Peyer's patch (tissue), 4 donors: Measurements from ENCODE around the gene TNFRSF1A. TPM values are rescaled to one million over a fixed set of nuclear protein-coding genes. Genes with fewer than 3 reads are reported as not detected.

Experiments used
- DNase-seq, 3 donors: peaks; one replicate each; pipeline ENCODE4 v3.0.0-alpha.2; 2017 to 2019
- H3K27ac ChIP-seq, 4 donors: fragments of 200-600 bp; sonication (generic); one replicate each; pipeline ENCODE4 v1.5.1; 2016 to 2019
- H3K27me3 ChIP-seq, 2 donors: fragments of 200-600 bp; sonication (generic); one replicate each; pipeline ENCODE4 v1.5.1; 2019
- H3K36me3 ChIP-seq, 3 donors: fragments of 200-600 bp; sonication (generic); one replicate each; pipeline ENCODE4 v1.5.1; 2016 to 2019
- H3K4me1 ChIP-seq, 4 donors: fragments of 200-600 bp; sonication (generic); one replicate each; pipeline ENCODE4 v1.5.1; 2016 to 2019
- H3K4me3 ChIP-seq, 4 donors: fragments of 200-600 bp; sonication (generic); 1 replicate in 3 of 4; 2 replicates in 1 of 4; pipeline ENCODE4 v1.5.1; 2016 to 2019; ENCODE audit warnings: mild to moderate bottlenecking in 1 of 4
- H3K9me3 ChIP-seq, 4 donors: fragments of 200-600 bp; sonication (generic); one replicate each; pipeline ENCODE4 v1.5.1; 2016 to 2019; ENCODE audit warnings: mild to moderate bottlenecking in 1 of 4
- CTCF ChIP-seq, 6 experiments: fragments of 450-650 bp in 4 of 6; fragments of 200-600 bp in 2 of 6; sonication (generic) in 1 of 6; IDR thresholded peaks; one replicate each; pipeline ENCODE4 v1.5.1; 2017 to 2019; ENCODE audit warnings: antibody characterized with exemption in 6 of 6, mild to moderate bottlenecking in 3 of 6, moderate library complexity in 1 of 6
- POLR2A ChIP-seq, 2 donors: fragments of 450-650 bp; IDR thresholded peaks; one replicate each; pipeline ENCODE4 v1.5.1; 2017; ENCODE audit warnings: antibody characterized with exemption in 2 of 2, mild to moderate bottlenecking in 2 of 2, moderate library complexity in 2 of 2
- total RNA-seq, 4 donors: library from RNA; depleted of rRNA; stranded (reverse); fragments of >200 nt; gene quantifications; one replicate each; pipeline ENCODE4 v1.1.0, GENCODE V29; 2016

The TNFRSF1A gene
- total RNA-seq, 4 donors from 2014 or later, result 90.8 to 547 (median 393) TPM

- Histone ChIP-seq H3K27me3 (no peaks in the 10 kb centered on the region), H3K27ac (peak overlapping the region in 1 of 4 donors; percentile 25), H3K9me3 (no peaks in the 10 kb centered on the region), H3K4me3 (no peak overlapping the region), H3K36me3 (no peaks in the 10 kb centered on the region), H3K4me1 (peaks cover 9 to 49% (median 14%) of the 10 kb centered on the region in 4 donors)
- TF ChIP-seq POLR2A (IDR thresholded peaks at IDR 0.05) (no peak), CTCF (IDR thresholded peaks at IDR 0.05) (no peak)
- DNase-seq, result no peak
These were observed 38.6 kb upstream of the TNFRSF1A start for GRCh38 chr12:6380141-6381121.

GRCh38 chr12:6378709-6379472 is 37.0 kb upstream of the TNFRSF1A start:
- Histone ChIP-seq H3K36me3 (no peaks in the 10 kb centered on the region), H3K27ac (peak overlapping the region in 1 of 4 donors; percentile 25), H3K4me3 (no peak overlapping the region), H3K4me1 (peaks cover 4 to 49% (median 13%) of the 10 kb centered on the region in 4 donors), H3K27me3 (no peaks in the 10 kb centered on the region), H3K9me3 (no peaks in the 10 kb centered on the region)
- peak in 1 of 3 donors; percentile 42 for DNase-seq
- TF ChIP-seq CTCF (IDR thresholded peaks at IDR 0.05) (no peak), POLR2A (IDR thresholded peaks at IDR 0.05) (no peak)

GRCh38 chr12:6377667-6377994 is 35.8 kb upstream of the TNFRSF1A start:
- Histone ChIP-seq H3K9me3 (no peaks in the 10 kb centered on the region), H3K27ac (peak overlapping the region in 3 of 4 donors; percentile 4 to 81 (median 78)), H3K27me3 (no peaks in the 10 kb centered on the region), H3K36me3 (no peaks in the 10 kb centered on the region), H3K4me3 (no peak overlapping the region), H3K4me1 (peaks cover 0 to 46% (median 8%) of the 10 kb centered on the region in 4 donors)
- peak in 1 of 3 donors; percentile 69 for DNase-seq
- TF ChIP-seq CTCF (IDR thresholded peaks at IDR 0.05) (no peak), POLR2A (IDR thresholded peaks at IDR 0.05) (no peak)

- peaks cover 0 to 52% (median 8%) of the 10 kb centered on the region in 4 donors for H3K4me1 ChIP-seq
- H3K27ac ChIP-seq, result peak overlapping the region; percentile 4 to 81 (median 49)
- H3K9me3 ChIP-seq, result no peaks in the 10 kb centered on the region
- no peaks in the 10 kb centered on the region for H3K27me3 ChIP-seq
- peak overlapping the region in 1 of 4 donors; percentile 40 for H3K4me3 ChIP-seq
- peak in 2 of 3 donors; percentile 53 to 55 for DNase-seq
- peak in 1 of 2 donors; percentile 9 for TF ChIP-seq POLR2A (IDR thresholded peaks at IDR 0.05)
- TF ChIP-seq CTCF (IDR thresholded peaks at IDR 0.05), result peak in 2 of 6 experiments; percentile 1
- H3K36me3 ChIP-seq, result no peaks in the 10 kb centered on the region
These were observed 35.2 kb upstream of the TNFRSF1A start for GRCh38 chr12:6376870-6377666.
